ENCODE measurements around the gene PKIB. TPM values are rescaled to one million over a fixed set of nuclear protein-coding genes. Genes with fewer than 3 reads are reported as not detected.

PKIB gene
- total and polyA plus RNA-seq, 9 donors = 0.36 to 2.7 (median 0.98) TPM; not detected in 1

GRCh38 chr6:122715725-122716124 lies 105.5 kb downstream of the PKIB start:
- Histone ChIP-seq H3K36me3 (no peaks in the 10 kb centered on the region), H3K27me3 (no peaks in the 10 kb centered on the region), H3K27ac (no peak overlapping the region), H3K4me3 (no peak overlapping the region), H3K4me1 (ENCODE audit: insufficient read depth) (no peaks in the 10 kb centered on the region), H3K9me3 (no peaks in the 10 kb centered on the region)
- no peak for TF ChIP-seq EP300 (IDR thresholded peaks at IDR 0.05)
- TF ChIP-seq POLR2A (IDR thresholded peaks at IDR 0.05) = no peak
- TF ChIP-seq CTCF (IDR thresholded peaks at IDR 0.05) = no peak
- WGBS, 3 donors = 69 to 76% (median 69%) methylated on average over 2 of the region's 2 CpGs
- no peak for DNase-seq
- intact Hi-C loops (cut with DNase I) = no loop called here

GRCh38 chr6:122717350-122717749 lies 107.1 kb downstream of the PKIB start:
- intact Hi-C loops (cut with DNase I) = no loop called here
- H3K9me3 ChIP-seq = no peaks in the 10 kb centered on the region
- 26 to 40% (median 37%) methylated on average over 2 of the region's 2 CpGs for WGBS, 3 donors
- H3K4me3 ChIP-seq = no peak overlapping the region
- TF ChIP-seq POLR2A (IDR thresholded peaks at IDR 0.05) = no peak
- no peak for TF ChIP-seq EP300 (IDR thresholded peaks at IDR 0.05)
- TF ChIP-seq CTCF (IDR thresholded peaks at IDR 0.05) = no peak
- no peaks in the 10 kb centered on the region for H3K27me3 ChIP-seq
- no peak for DNase-seq
- no peak overlapping the region for H3K27ac ChIP-seq
- no peaks in the 10 kb centered on the region for H3K4me1 ChIP-seq (ENCODE audit: insufficient read depth)
- H3K36me3 ChIP-seq = no peaks in the 10 kb centered on the region

- H3K27me3 ChIP-seq = no peaks in the 10 kb centered on the region
- H3K9me3 ChIP-seq = no peaks in the 10 kb centered on the region
- H3K36me3 ChIP-seq = no peaks in the 10 kb centered on the region
- TF ChIP-seq CTCF (IDR thresholded peaks at IDR 0.05) = no peak
- no peak for TF ChIP-seq EP300 (IDR thresholded peaks at IDR 0.05)
- TF ChIP-seq POLR2A (IDR thresholded peaks at IDR 0.05) = no peak
- WGBS, 3 donors = 68 to 81% (median 71%) methylated on average over 4 of the region's 4 CpGs
- no peak overlapping the region for H3K27ac ChIP-seq
- intact Hi-C loops (cut with DNase I) = no loop called here
- no peak for DNase-seq
- H3K4me3 ChIP-seq = no peak overlapping the region
- H3K4me1 ChIP-seq (ENCODE audit: insufficient read depth) = no peaks in the 10 kb centered on the region
Observed at GRCh38 chr6:122718616-122719015, 108.4 kb downstream of the PKIB start.

GRCh38 chr6:122719176-122719575 lies 109.0 kb downstream of the PKIB start:
- no peaks in the 10 kb centered on the region for H3K9me3 ChIP-seq
- H3K4me3 ChIP-seq = no peak overlapping the region
- H3K36me3 ChIP-seq = no peaks in the 10 kb centered on the region
- H3K27me3 ChIP-seq = no peaks in the 10 kb centered on the region
- H3K4me1 ChIP-seq (ENCODE audit: insufficient read depth) = no peaks in the 10 kb centered on the region
- intact Hi-C loops (cut with DNase I) = no loop called here
- DNase-seq = no peak
- no peak for TF ChIP-seq EP300 (IDR thresholded peaks at IDR 0.05)
- TF ChIP-seq CTCF (IDR thresholded peaks at IDR 0.05) = no peak
- TF ChIP-seq POLR2A (IDR thresholded peaks at IDR 0.05) = no peak
- no peak overlapping the region for H3K27ac ChIP-seq

- Histone ChIP-seq H3K27me3 (no peaks in the 10 kb centered on the region), H3K9me3 (no peaks in the 10 kb centered on the region), H3K36me3 (no peaks in the 10 kb centered on the region), H3K4me3 (no peak overlapping the region), H3K4me1 (ENCODE audit: insufficient read depth) (no peaks in the 10 kb centered on the region), H3K27ac (no peak overlapping the region)
- TF ChIP-seq CTCF (IDR thresholded peaks at IDR 0.05) (no peak), EP300 (IDR thresholded peaks at IDR 0.05) (no peak), POLR2A (IDR thresholded peaks at IDR 0.05) (no peak)
- WGBS, 3 donors = 70 to 76% (median 75%) methylated on average over 4 of the region's 4 CpGs
- intact Hi-C loops (cut with DNase I) = no loop called here
- DNase-seq = no peak
Observed at GRCh38 chr6:122722746-122723145, 112.5 kb downstream of the PKIB start.

Measured in ovary (tissue), 9 donors.